Ishikawa (cell line): Measurements from ENCODE around the gene NRG2.

Source experiments
- CEBPB ChIP-seq: IDR thresholded peaks from 2 replicates; pipeline ENCODE4 v1.6.1; 2012
- CREB1 ChIP-seq: IDR thresholded peaks from 2 replicates; pipeline ENCODE4 v1.6.1; 2012; ENCODE audit warnings: low read depth
- EGR1 ChIP-seq: IDR thresholded peaks from 2 replicates; pipeline ENCODE4 v1.6.1; 2012
- EP300 ChIP-seq: IDR thresholded peaks from 2 replicates; pipeline ENCODE4 v1.6.1; 2012; ENCODE audit warnings: borderline replicate concordance
- FOXM1 ChIP-seq: IDR thresholded peaks from 2 replicates; pipeline ENCODE4 v1.6.1; 2012; ENCODE audit warnings: low read depth, borderline replicate concordance
- MAX ChIP-seq: IDR thresholded peaks from 2 replicates; pipeline ENCODE4 v1.6.1; 2012
- NFIC ChIP-seq: IDR thresholded peaks from 2 replicates; pipeline ENCODE4 v1.6.1; 2012
- RAD21 ChIP-seq: IDR thresholded peaks from 2 replicates; pipeline ENCODE4 v1.6.1; 2012; ENCODE audit warnings: low read depth
- TAF1 ChIP-seq: IDR thresholded peaks from 2 replicates; pipeline ENCODE4 v1.6.1; 2012; ENCODE audit warnings: low read depth, mild to moderate bottlenecking
- TCF12 ChIP-seq: IDR thresholded peaks from 2 replicates; pipeline ENCODE4 v1.6.1; 2012; ENCODE audit warnings: low read depth
- TEAD4 ChIP-seq: IDR thresholded peaks from 2 replicates; pipeline ENCODE4 v1.6.1; 2012
- YY1 ChIP-seq: IDR thresholded peaks from 2 replicates; pipeline ENCODE4 v1.6.1; 2012; ENCODE audit warnings: low read depth
- ZBTB7A ChIP-seq: IDR thresholded peaks from 2 replicates; pipeline ENCODE4 v1.6.1; 2012; ENCODE audit warnings: low read depth
- TF ChIP-seq, protein P1 (sequence below): IDR thresholded peaks from 2 replicates; pipeline ENCODE4 v1.6.1; 2012
- TF ChIP-seq, protein P2 (sequence below): IDR thresholded peaks from 2 replicates; pipeline ENCODE4 v1.6.1; 2012; ENCODE audit warnings: low read depth, mild to moderate bottlenecking

NRG2 gene

DNA sequence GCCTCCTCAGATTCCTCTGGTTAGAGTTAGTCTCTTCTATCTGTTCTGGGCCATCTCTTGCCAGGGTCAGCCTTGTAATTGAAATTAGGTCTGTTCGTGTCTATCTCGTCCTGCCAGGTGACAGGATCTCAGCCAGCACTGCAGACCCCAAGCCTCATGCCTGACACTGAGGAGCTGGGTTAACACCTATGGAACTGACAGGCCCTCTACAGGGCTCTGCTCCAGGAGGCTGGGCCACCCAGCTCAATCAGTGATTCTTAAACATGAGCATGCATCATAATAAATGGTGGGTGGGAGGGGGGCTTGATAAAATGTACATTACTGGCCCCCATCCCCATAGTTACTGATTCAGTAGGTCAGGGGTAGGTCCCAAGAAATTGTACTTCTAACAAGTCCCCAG is 144.1 kb downstream of the NRG2 start:
- no peak for TF ChIP-seq CREB1
- no peak for TF ChIP-seq ZBTB7A
- no peak for TF ChIP-seq RAD21
- no peak for TF ChIP-seq EP300
- no peak for TF ChIP-seq MAX
- TF ChIP-seq, protein P1, sequence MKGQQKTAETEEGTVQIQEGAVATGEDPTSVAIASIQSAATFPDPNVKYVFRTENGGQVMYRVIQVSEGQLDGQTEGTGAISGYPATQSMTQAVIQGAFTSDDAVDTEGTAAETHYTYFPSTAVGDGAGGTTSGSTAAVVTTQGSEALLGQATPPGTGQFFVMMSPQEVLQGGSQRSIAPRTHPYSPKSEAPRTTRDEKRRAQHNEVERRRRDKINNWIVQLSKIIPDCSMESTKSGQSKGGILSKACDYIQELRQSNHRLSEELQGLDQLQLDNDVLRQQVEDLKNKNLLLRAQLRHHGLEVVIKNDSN: no peak
- TF ChIP-seq EGR1: no peak
- no peak for TF ChIP-seq NFIC

- TF ChIP-seq, protein P2, sequence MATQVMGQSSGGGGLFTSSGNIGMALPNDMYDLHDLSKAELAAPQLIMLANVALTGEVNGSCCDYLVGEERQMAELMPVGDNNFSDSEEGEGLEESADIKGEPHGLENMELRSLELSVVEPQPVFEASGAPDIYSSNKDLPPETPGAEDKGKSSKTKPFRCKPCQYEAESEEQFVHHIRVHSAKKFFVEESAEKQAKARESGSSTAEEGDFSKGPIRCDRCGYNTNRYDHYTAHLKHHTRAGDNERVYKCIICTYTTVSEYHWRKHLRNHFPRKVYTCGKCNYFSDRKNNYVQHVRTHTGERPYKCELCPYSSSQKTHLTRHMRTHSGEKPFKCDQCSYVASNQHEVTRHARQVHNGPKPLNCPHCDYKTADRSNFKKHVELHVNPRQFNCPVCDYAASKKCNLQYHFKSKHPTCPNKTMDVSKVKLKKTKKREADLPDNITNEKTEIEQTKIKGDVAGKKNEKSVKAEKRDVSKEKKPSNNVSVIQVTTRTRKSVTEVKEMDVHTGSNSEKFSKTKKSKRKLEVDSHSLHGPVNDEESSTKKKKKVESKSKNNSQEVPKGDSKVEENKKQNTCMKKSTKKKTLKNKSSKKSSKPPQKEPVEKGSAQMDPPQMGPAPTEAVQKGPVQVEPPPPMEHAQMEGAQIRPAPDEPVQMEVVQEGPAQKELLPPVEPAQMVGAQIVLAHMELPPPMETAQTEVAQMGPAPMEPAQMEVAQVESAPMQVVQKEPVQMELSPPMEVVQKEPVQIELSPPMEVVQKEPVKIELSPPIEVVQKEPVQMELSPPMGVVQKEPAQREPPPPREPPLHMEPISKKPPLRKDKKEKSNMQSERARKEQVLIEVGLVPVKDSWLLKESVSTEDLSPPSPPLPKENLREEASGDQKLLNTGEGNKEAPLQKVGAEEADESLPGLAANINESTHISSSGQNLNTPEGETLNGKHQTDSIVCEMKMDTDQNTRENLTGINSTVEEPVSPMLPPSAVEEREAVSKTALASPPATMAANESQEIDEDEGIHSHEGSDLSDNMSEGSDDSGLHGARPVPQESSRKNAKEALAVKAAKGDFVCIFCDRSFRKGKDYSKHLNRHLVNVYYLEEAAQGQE: no peak
- TF ChIP-seq EGR1 (no peak), TAF1 (no peak), MAX (no peak), EP300 (no peak), NFIC (no peak), TCF12 (no peak), ZBTB7A (no peak), TEAD4 (no peak), RAD21 (no peak), CEBPB (no peak), YY1 (no peak), CREB1 (no peak), FOXM1 (no peak)
- TF ChIP-seq, protein P1: no peak
Observed at GRCh38 chr5:139897982-139898381, 145.1 kb downstream of the NRG2 start.

GRCh38 chr5:139897342-139897741 is 145.8 kb downstream of the NRG2 start:
- TF ChIP-seq CEBPB: no peak
- TF ChIP-seq NFIC: no peak
- TF ChIP-seq, protein P2: no peak
- TF ChIP-seq FOXM1: no peak
- TF ChIP-seq EP300: no peak
- no peak for TF ChIP-seq TAF1
- TF ChIP-seq TEAD4: no peak
- no peak for TF ChIP-seq CREB1
- no peak for TF ChIP-seq EGR1
- no peak for TF ChIP-seq RAD21

GRCh38 chr5:139896718-139897117 is 146.4 kb downstream of the NRG2 start:
- TF ChIP-seq, protein P1: no peak
- no peak for TF ChIP-seq ZBTB7A
- no peak for TF ChIP-seq TEAD4

- TF ChIP-seq RAD21 (no peak), CEBPB (no peak), CREB1 (no peak), TAF1 (no peak), TCF12 (no peak), EGR1 (no peak), NFIC (no peak), EP300 (no peak), YY1 (no peak), ZBTB7A (no peak), FOXM1 (no peak), MAX (no peak), TEAD4 (no peak)
- TF ChIP-seq, protein P1: no peak
- TF ChIP-seq, protein P2: no peak
Observed at GRCh38 chr5:139895647-139896046, 147.5 kb downstream of the NRG2 start.
